SK-N-SH (cell line): ENCODE measurements around the gene ZNF624. TPM values are rescaled to one million over a fixed set of nuclear protein-coding genes. Genes with fewer than 3 reads are reported as not detected.

Experiments
- CTCF ChIA-PET: fragments of 300-600, 350-600 bp; formaldehyde crosslinking; extraction: SDS; loops from one replicate; lab custom pipeline; 2021; lab: Yijun Ruan, JAX
- POLR2A ChIA-PET: fragments of 350-600 bp; sonication (Branson Sonifier 250); formaldehyde crosslinking; extraction: SDS; loops from one replicate; lab custom pipeline; 2020; ENCODE audit warnings: antibody characterized with exemption, inconsistent platforms; lab: Yijun Ruan, JAX
- DNase-seq: peaks from one replicate; pipeline ENCODE4 v3.0.0; 2012
- H2AFZ ChIP-seq: fragments of 200-600 bp; sonication (generic); 2 replicates; pipeline ENCODE4 v1.8.1; 2016; ENCODE audit warnings: antibody characterized with exemption, mild to moderate bottlenecking, low read depth
- H3F3A ChIP-seq: fragments of 200-600 bp; sonication (generic); replicated peaks from 2 replicates; pipeline ENCODE3; 2016; ENCODE audit warnings: antibody characterized with exemption, mild to moderate bottlenecking; ENCODE audit not compliant: insufficient read depth
- H3K27ac ChIP-seq, 2 experiments: fragments of 200-500 bp in 1 of 2; fragments of 200-600 bp in 1 of 2; sonication (Bioruptor generic) in 1 of 2; sonication (generic), shearing (Covaris generic) in 1 of 2; 2 replicates each; pipeline versions ENCODE4 v1.5.1 to v1.6.1; 2014 to 2016; ENCODE audit warnings: low read depth in 2 of 2, inconsistent platforms in 1 of 2, low read length in 1 of 2, mild to moderate bottlenecking in 1 of 2, mixed read lengths in 1 of 2
- H3K27me3 ChIP-seq: fragments of 200-600 bp; sonication (generic), shearing (Covaris generic); 2 replicates; pipeline ENCODE4 v1.6.1; 2016; ENCODE audit warnings: mixed run types; ENCODE audit not compliant: insufficient read depth
- H3K36me3 ChIP-seq, 2 experiments: fragments of 200-500 bp in 1 of 2; fragments of 200-600 bp in 1 of 2; sonication (Bioruptor generic) in 1 of 2; sonication (generic) in 1 of 2; replicated peaks in 1 of 2; 2 replicates each; pipeline versions ENCODE3 to v1.5.1; 2014 to 2016; ENCODE audit warnings: low read length in 1 of 2, mild to moderate bottlenecking in 1 of 2; ENCODE audit not compliant: insufficient read depth in 2 of 2, control insufficient read depth in 1 of 2
- H3K4me1 ChIP-seq, 2 experiments: fragments of 200-500 bp in 1 of 2; fragments of 200-600 bp in 1 of 2; sonication (Bioruptor generic) in 1 of 2; sonication (generic), shearing (Covaris generic) in 1 of 2; 2 replicates each; pipeline versions ENCODE4 v1.5.1 to v1.6.1; 2014 to 2016; ENCODE audit warnings: low read depth in 1 of 2, low read length in 1 of 2, mixed run types in 1 of 2; ENCODE audit not compliant: insufficient read depth in 2 of 2, control insufficient read depth in 1 of 2
- H3K4me2 ChIP-seq: fragments of 200-600 bp; sonication (generic), shearing (Covaris generic); 2 replicates; pipeline ENCODE4 v1.6.1; 2017; ENCODE audit warnings: mixed run types
- H3K4me3 ChIP-seq, 2 experiments: fragments of 200-500 bp in 1 of 2; fragments of 200-600 bp in 1 of 2; sonication (Bioruptor generic) in 1 of 2; sonication (generic), shearing (Covaris generic) in 1 of 2; 2 replicates each; pipeline versions ENCODE4 v1.5.1 to v1.8.1; 2014 to 2016; ENCODE audit warnings: low read depth in 2 of 2, inconsistent platforms in 1 of 2, low read length in 1 of 2, mild to moderate bottlenecking in 1 of 2, mixed read lengths in 1 of 2, moderate library complexity in 1 of 2
- H3K79me2 ChIP-seq: fragments of 200-600 bp; sonication (generic); 2 replicates; pipeline ENCODE4 v1.8.1; 2017; ENCODE audit warnings: mild to moderate bottlenecking; ENCODE audit not compliant: insufficient read depth
- H3K9ac ChIP-seq: fragments of 200-600 bp; sonication (generic); 2 replicates; pipeline ENCODE4 v1.6.1; 2017; ENCODE audit warnings: mixed run types
- H3K9me2 ChIP-seq: fragments of 200-600 bp; sonication (generic); 2 replicates; pipeline ENCODE4 v1.6.1; 2017; ENCODE audit warnings: mixed run types
- H3K9me3 ChIP-seq: fragments of 200-600 bp; sonication (generic); 2 replicates; pipeline ENCODE4 v1.6.1; 2017; ENCODE audit warnings: mixed run types, mild to moderate bottlenecking, moderate library complexity
- H4K20me1 ChIP-seq: fragments of 200-600 bp; sonication (generic); 2 replicates; pipeline ENCODE4 v1.6.1; 2017; ENCODE audit warnings: mild to moderate bottlenecking, mixed run types; ENCODE audit not compliant: insufficient read depth
- EP300 ChIP-seq, 2 experiments: IDR thresholded peaks; 2 replicates each; pipeline versions ENCODE4 v1.4.0 to v1.6.1; 2012; ENCODE audit warnings: borderline replicate concordance in 1 of 2, low read depth in 1 of 2, low read length in 1 of 2
- EZH2phosphoT487 ChIP-seq: fragments of 200-600 bp; sonication (generic); IDR thresholded peaks from 2 replicates; pipeline ENCODE4 v1.6.1; 2017; ENCODE audit warnings: low read depth, mixed run types, mild to moderate bottlenecking, antibody characterized with exemption, moderate library complexity, borderline replicate concordance
- FOSL2 ChIP-seq: IDR thresholded peaks from 2 replicates; pipeline ENCODE4 v1.4.0; 2012; ENCODE audit warnings: low read depth, mild to moderate bottlenecking, moderate library complexity, borderline replicate concordance
- FOXM1 ChIP-seq: IDR thresholded peaks from 2 replicates; pipeline ENCODE4 v1.4.0; 2012; ENCODE audit warnings: low read depth, mild to moderate bottlenecking
- GATA2 ChIP-seq: sonication (generic); formaldehyde crosslinking; IDR thresholded peaks from 2 replicates; pipeline ENCODE4 v1.5.0; 2020; ENCODE audit warnings: mild to moderate bottlenecking, missing genetic modification reagents
- IRF3 ChIP-seq: fragments of 150-350 bp; IDR thresholded peaks from 2 replicates; pipeline ENCODE4 v1.6.1; 2016; ENCODE audit warnings: mild to moderate bottlenecking, low read depth, low read length
- JUND ChIP-seq: IDR thresholded peaks from 2 replicates; pipeline ENCODE4 v1.4.0; 2012
- MAX ChIP-seq: IDR thresholded peaks from 2 replicates; pipeline ENCODE4 v1.4.0; 2012; ENCODE audit warnings: low read depth
- MEF2A ChIP-seq: IDR thresholded peaks from 2 replicates; pipeline ENCODE4 v1.4.0; 2012; ENCODE audit warnings: low read depth, borderline replicate concordance
- NRF1 ChIP-seq: IDR thresholded peaks from 2 replicates; pipeline ENCODE4 v1.6.1; 2012; ENCODE audit warnings: low read depth, mild to moderate bottlenecking, low read length
- PBX3 ChIP-seq: IDR thresholded peaks from 2 replicates; pipeline ENCODE4; 2012
- REST ChIP-seq: IDR thresholded peaks from 2 replicates; pipeline ENCODE4 v1.6.1; 2012; ENCODE audit warnings: mild to moderate bottlenecking, low read depth, low read length, moderate library complexity
- RFX5 ChIP-seq: IDR thresholded peaks from 2 replicates; pipeline ENCODE4 v1.6.1; 2012; ENCODE audit warnings: mild to moderate bottlenecking, improper control_type of control experiment, low read length
- RXRA ChIP-seq: IDR thresholded peaks from 2 replicates; pipeline ENCODE4 v1.4.0; 2012; ENCODE audit warnings: low read depth, mild to moderate bottlenecking, borderline replicate concordance
- SIN3A ChIP-seq: IDR thresholded peaks from 2 replicates; pipeline ENCODE4 v1.6.1; 2012; ENCODE audit warnings: low read depth, mild to moderate bottlenecking, low read length, moderate library complexity, borderline replicate concordance
- SMC3 ChIP-seq: IDR thresholded peaks from 2 replicates; pipeline ENCODE4 v1.6.1; 2012; ENCODE audit warnings: low read depth, low read length, improper control_type of control experiment
- TAF1 ChIP-seq: IDR thresholded peaks from 2 replicates; pipeline ENCODE4 v1.6.1; 2012; ENCODE audit warnings: low read depth, mild to moderate bottlenecking, low read length, moderate library complexity, borderline replicate concordance
- TCF12 ChIP-seq: IDR thresholded peaks from 2 replicates; pipeline ENCODE4 v1.4.0; 2012
- TEAD4 ChIP-seq: IDR thresholded peaks from 2 replicates; pipeline ENCODE4 v1.4.0; 2012; ENCODE audit warnings: mild to moderate bottlenecking, borderline replicate concordance; ENCODE audit not compliant: insufficient read depth
- WGBS: methylation state at CpG from one replicate; pipeline ENCODE4 v1.1.6; 2017; ENCODE audit warnings: low lambda C conversion rate; 5-methylcytosine and 5-hydroxymethylcytosine counted together
- polyA plus RNA-seq, 3 experiments: library from polyadenylated mRNA; depleted of rRNA; stranded (reverse); fragments of >200 nt; gene quantifications; 2 replicates each; pipeline ENCODE4 v1.2.3, GENCODE V29; 2012

ZNF624 gene
- polyA plus RNA-seq, 1 of the 3 experiments (the other 2 are of a cell fraction), result 0.92 TPM

GRCh38 chr17:16661217-16661616 lies 7.6 kb upstream of the ZNF624 start:
- CTCF ChIA-PET, result no interaction called here
- POLR2A ChIA-PET, result no interaction called here

GRCh38 chr17:16652847-16653366 lies 743 bp downstream of the ZNF624 start:
- no peak for DNase-seq

More at GRCh38 chr17:16661217-16661616, 7.6 kb upstream of the ZNF624 start:
- Histone ChIP-seq H3K27ac (no peak overlapping the region), H3F3A (no peaks in the 10 kb centered on the region), H3K9me2 (no peaks in the 10 kb centered on the region), H4K20me1 (no peaks in the 10 kb centered on the region), H3K4me3 (no peak overlapping the region), H3K36me3 (no peaks in the 10 kb centered on the region), H3K9me3 (no peaks in the 10 kb centered on the region), H3K4me1 (no peaks in the 10 kb centered on the region), H3K79me2 (no peaks in the 10 kb centered on the region), H2AFZ (no peak overlapping the region), H3K4me2 (no peak overlapping the region), H3K27me3 (peaks cover 22% of the 10 kb centered on the region; the same call in 1 of the 2 replicates), H3K9ac (no peak overlapping the region)
- DNase-seq, result no peak
- no peak for TF ChIP-seq FOSL2
- no peak for TF ChIP-seq REST
- TF ChIP-seq SMC3, result no peak
- no peak for TF ChIP-seq SIN3A
- TF ChIP-seq GATA2, result no peak
- no peak for TF ChIP-seq TCF12
- TF ChIP-seq MEF2A, result no peak
- TF ChIP-seq TAF1, result no peak
- no peak for TF ChIP-seq MAX
- no peak for TF ChIP-seq RFX5

More at GRCh38 chr17:16652847-16653366, 743 bp downstream of the ZNF624 start:
- Histone ChIP-seq H3K4me2 (peak overlapping the region; percentile 82), H3F3A (no peaks in the 10 kb centered on the region), H3K9me2 (no peaks in the 10 kb centered on the region), H3K4me3 (peak overlapping the region; percentile 86 to 91), H3K27ac (peak overlapping the region; percentile 72 to 91), H3K9me3 (no peaks in the 10 kb centered on the region), H4K20me1 (no peaks in the 10 kb centered on the region), H3K79me2 (peaks cover 20% of the 10 kb centered on the region), H2AFZ (peak overlapping the region; percentile 90), H3K4me1 (peaks cover 0 to 7% of the 10 kb centered on the region in 2 experiments; a peak in 2 of 4 replicates), H3K36me3 (peaks cover 7 to 23% of the 10 kb centered on the region in 2 experiments), H3K27me3 (peaks cover 7% of the 10 kb centered on the region; the same call in 1 of the 2 replicates), H3K9ac (peak overlapping the region; percentile 91)
- CTCF ChIA-PET, result interaction anchor here (0.9 kb wide), 1 partner anchor 68 kb away, joined by 4 read pairs; no protein-coding TSS in a partner anchor
- TF ChIP-seq EZH2phosphoT487, result no peak
- TF ChIP-seq PBX3, result no peak
- TF ChIP-seq RXRA, result no peak
- no peak for TF ChIP-seq MAX
- TF ChIP-seq TEAD4, result no peak
- no peak for TF ChIP-seq JUND
- TF ChIP-seq IRF3, result no peak
- no peak for TF ChIP-seq EP300 (IDR thresholded peaks at IDR 0.05; ENCODE audit: borderline replicate concordance in 1 of 2, low read depth in 1 of 2, low read length in 1 of 2)
- TF ChIP-seq RFX5, result no peak
- TF ChIP-seq FOXM1, result no peak
- no peak for TF ChIP-seq NRF1
- POLR2A ChIA-PET, result interaction anchor here (0.9 kb wide), 1 partner anchor 9 kb away, joined by 3 read pairs; no protein-coding TSS in a partner anchor
- WGBS, result 21% methylated on average over 8 of the region's 8 CpGs
